ENCODE measurements around the gene KCNAB2.

KCNAB2 gene

DNA sequence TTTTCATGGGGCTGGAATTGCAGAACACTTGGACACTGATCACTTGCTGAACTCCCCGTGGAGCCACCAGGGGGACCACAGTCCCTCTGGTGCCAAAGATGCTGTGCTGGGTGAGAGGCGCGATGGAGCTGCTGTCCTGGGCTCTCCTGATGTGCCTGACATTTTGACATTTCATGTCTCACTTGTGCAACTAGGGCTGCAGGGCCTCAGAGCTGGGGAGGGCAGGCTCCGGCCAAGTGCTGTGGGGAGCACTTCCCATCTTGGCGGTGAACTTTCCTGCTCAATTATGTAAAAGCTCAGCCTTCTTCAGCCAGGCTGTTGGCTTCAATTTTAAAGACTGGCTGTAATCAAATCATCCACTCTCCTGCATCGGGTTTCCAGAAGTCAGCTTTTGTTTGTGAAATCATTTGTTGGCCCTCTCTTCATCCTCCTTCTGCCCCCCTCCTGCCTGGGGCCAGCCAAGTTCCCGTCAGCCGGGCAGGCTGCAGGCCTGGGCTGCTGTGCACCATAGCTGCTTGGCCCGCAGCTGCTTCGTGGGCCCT is 36.8 kb downstream of the KCNAB2 start:
- no peak for DNase-seq (ENCODE audit: low read depth)

DNA sequence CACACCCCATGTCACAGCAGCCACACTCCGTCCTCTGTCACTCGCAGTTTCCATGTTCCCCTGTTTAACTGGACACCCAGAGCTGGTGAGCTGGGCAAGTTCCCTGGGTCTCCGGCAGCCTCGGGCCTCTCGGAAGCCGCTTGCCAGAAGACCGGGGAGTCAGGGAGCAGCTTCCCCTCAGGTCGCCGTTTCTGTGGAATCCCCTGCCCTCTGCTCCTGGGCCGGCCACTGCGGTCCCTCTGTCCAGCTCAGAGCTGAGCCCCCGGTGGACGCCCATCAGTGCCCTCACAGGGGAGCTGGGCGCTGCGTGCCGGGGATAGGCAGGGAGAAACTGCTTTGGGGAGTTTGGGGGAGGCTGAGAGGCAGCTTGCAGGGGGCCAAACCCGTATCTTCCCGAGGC is 37.7 kb downstream of the KCNAB2 start:
- no peak for DNase-seq (ENCODE audit: low read depth)

GRCh38 chr1:6083801-6084446 is 38.2 kb downstream of the KCNAB2 start:
- DNase-seq (ENCODE audit: low read depth), result no peak

- no peak for DNase-seq (ENCODE audit: low read depth)
Measured at GRCh38 chr1:6084781-6085495, 39.2 kb downstream of the KCNAB2 start.

DNA sequence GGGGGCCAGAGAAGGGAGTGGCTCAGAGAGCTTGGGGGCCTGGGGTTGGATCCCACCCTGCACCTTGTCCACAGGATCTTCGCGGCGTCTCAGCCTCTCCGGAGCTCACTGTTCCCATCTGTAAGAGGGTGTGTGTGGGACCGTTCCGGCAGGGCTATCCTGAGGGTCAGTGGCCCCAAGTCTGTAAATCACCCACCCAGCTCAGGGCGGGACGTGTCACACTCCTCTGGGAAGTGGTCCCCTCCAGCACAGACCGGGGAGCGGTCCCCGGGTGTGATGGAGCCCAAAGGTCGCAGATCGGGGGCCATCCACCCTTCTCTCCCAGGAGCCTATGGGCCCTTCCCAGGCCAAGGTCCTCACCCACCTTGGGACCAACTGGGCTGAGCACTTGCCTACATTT is 40.0 kb downstream of the KCNAB2 start:
- no peak for DNase-seq (ENCODE audit: low read depth)

DNA sequence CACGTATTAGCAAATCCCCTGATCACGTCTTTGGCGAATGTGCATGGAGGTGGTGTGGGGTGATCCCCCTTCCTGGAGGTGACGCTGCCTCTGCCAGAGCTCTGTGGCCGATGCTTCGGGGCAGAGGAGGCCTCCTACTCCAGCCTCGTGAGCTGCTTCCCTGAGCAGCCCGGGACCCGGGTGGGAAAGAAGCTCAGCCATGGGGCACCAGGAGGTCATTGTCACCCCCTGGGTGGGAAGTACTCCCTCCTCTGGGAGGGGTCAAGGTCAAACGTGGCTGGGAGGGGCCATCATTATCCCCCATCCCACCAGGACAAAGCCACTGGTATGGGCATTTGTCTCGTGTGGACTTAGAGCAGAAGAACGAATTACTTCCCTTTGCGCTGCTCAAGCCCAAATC is 40.7 kb downstream of the KCNAB2 start:
- DNase-seq (ENCODE audit: low read depth), result no peak

- no peak for DNase-seq (ENCODE audit: low read depth)
Measured at GRCh38 chr1:6086762-6087376, 41.2 kb downstream of the KCNAB2 start.

- DNase-seq (ENCODE audit: low read depth), result no peak
Measured at GRCh38 chr1:6087377-6087772, 41.7 kb downstream of the KCNAB2 start.

DNA sequence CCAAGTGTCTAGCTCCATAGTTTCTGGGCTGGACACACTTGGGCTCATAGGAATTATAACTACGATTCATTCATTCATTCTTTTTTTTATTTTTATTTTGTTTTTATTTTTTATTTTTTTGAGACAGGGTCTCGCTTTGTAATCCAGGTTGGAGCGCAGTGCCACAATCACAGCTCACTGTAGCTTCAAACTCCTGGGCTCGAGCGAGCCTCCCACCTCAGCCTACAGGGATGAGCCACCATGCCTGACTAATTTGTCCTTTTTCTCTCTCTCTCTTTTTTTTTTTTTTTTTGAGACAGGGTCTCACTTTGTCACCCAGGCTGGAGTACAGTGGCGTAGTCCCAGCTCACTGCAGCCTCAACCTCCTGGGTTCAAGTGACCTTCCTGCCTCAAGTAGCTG is 42.3 kb downstream of the KCNAB2 start:
- DNase-seq (ENCODE audit: low read depth), result no peak

GRCh38 chr1:6088956-6089355 is 43.3 kb downstream of the KCNAB2 start:
- no peak for DNase-seq (ENCODE audit: low read depth)

DNA sequence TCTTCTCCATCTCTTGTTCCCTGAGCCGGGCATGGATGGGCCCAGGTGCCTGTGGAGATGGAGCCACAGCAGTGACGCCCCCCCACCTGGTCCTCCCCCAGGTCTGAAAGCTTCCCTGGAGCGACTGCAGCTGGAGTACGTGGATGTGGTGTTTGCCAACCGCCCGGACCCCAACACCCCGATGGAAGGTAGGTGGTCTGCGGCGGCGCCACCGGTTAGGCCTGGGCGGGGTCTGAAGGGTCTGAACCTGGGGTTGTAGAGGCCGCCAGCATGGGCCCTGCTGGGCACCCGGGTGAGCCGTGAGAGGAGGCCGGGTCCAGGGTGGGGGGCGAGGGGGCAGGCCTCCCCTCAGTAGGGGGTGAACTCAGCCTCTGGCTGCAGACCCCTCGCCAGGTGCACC is 44.6 kb downstream of the KCNAB2 start:
- no peak for DNase-seq (ENCODE audit: low read depth)

GRCh38 chr1:6090996-6091822 is 45.5 kb downstream of the KCNAB2 start:
- DNase-seq (ENCODE audit: low read depth), result no peak

DNA sequence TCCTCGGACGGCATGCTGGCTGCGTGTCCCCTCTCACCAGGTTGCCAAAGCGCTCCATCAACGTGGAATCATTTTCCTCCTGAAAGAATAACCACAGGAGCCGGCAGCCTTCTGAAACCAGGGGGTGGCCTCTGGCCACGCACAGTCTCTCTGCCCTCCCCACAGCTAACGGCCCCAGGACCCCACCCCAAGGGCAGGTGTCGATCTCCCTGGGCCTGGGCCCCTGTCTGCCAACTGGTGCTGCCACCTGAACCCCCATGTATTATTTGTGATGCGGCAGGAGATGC is 46.1 kb downstream of the KCNAB2 start:
- DNase-seq (ENCODE audit: low read depth), result no peak

DNA sequence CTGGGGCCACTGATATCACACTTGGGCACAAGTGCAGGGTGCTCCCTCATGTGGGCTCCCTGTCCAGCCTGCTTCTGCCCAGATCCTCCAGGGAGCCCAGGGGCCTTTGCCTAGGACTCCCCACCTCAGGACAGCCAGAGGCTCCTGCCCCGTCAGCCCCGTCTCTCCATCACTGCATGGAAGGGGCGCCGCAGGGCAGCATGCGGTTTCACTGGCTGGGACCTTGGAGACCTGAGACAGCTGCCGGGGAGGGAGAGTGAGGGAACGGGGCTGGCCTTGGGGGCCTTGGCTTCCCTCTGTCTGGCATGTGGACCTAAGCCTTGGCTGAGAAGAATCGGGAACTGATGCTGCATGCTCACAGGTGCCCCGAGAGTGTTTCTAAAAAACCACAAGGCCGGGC is 46.5 kb downstream of the KCNAB2 start:
- DNase-seq (ENCODE audit: low read depth), result no peak

- no peak for DNase-seq (ENCODE audit: low read depth)
Measured at GRCh38 chr1:6093071-6093470, 47.4 kb downstream of the KCNAB2 start.

GRCh38 chr1:6093611-6094010 is 47.9 kb downstream of the KCNAB2 start:
- DNase-seq (ENCODE audit: low read depth), result no peak

DNA sequence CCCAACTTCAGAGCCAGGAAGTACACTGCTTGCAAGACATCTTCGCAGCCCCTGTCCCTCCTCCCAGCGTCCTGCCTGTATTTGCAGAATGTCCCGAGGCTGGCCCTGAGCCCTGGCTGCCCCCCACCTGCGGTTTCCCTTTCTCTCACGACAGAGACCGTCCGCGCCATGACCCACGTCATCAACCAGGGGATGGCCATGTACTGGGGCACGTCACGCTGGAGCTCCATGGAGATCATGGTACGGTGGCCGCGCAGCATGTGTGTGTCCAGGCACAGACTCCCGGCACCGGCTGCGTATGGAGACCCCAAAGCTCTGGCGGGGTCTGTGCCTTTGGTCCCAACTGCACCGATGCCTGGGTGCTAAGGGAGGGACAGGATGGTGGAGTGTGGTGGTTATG is 48.6 kb downstream of the KCNAB2 start:
- no peak for DNase-seq (ENCODE audit: low read depth)

- no peak for DNase-seq (ENCODE audit: low read depth)
Measured at GRCh38 chr1:6094801-6095505, 49.3 kb downstream of the KCNAB2 start.

DNA sequence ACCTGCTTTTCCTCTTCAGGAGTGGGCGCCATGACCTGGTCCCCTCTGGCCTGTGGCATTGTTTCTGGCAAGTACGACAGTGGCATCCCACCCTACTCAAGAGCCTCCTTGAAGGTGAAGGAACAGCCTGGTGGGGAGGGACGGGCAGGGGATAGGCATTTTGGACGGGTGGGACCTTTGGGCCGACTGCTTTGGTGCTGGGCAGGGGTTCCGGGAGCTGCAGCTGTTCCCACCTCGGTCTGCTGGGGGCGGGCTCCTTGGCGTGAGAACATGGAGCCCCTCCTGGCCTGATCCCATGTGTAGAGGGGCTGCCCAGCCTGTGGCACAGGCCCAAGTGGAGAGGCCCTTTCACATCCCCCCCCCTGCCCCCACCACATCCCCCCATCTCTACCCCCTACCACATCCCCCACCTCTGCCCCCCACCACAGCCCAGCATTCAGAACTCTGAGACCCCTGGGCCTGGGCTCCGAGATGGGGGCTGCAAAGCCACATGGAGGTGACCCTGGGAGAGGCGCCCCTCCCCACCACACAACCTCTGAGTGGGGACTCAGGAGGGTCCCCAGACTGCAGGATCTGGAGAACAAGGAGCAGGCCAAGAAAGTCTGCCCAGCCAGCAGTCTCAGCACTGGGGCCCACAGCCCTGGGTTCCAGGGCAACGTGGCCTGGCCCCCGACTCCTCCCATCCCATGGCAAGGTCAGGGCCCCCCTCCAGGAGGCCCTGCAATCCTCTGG is 50.0 kb downstream of the KCNAB2 start:
- DNase-seq (ENCODE audit: low read depth), result no peak

DNA sequence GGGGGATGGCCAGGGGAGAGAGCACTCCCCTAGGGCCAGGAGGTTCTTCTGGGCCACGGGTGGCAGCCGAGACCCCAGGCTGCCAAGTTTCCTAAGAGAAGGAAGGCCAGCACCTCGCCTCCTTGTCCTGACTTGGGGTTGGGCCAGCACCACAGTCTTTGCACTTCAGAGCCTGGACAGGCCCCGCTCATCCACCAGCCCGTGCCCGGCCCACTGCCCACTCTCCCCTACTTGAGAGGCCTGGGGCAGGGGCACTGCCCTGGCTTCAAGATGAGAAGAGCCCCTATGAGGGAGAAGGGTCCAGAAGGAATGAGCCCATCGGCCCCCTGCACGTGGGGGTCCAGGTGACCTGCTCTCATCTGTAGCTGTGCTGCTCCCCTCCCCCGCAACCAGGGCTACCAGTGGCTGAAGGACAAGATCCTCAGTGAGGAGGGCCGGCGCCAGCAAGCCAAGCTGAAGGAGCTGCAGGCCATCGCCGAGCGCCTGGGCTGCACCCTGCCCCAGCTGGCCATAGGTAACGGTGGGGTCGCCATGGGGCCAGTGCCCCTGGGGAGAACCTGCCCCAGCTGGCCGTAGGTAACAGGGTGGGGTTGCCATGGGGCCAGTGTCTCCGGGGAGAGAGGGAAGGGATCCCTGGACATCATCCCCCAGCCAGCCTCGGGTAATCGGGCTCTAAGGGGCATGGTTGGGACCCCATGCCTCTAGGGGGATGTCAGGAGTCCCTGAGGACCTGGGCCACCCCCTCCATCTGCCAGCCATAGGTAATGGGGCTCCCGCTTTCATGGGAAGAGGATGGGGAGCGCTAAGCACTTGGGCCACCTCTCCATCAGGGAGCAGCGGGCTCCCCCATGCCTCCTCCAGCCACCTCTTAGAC is 50.8 kb downstream of the KCNAB2 start:
- no peak for DNase-seq (ENCODE audit: low read depth)

Data from CMK (cell line).